22Rv1 (cell line): ENCODE measurements around the gene CCDC127.
"Not testable (repeated sequence)": the region's sequence is repeated elsewhere in the genome, so short reads cannot be mapped to it uniquely, and the experiment has no call there.

Experiments
- H3K27ac ChIP-seq: fragments of 450-650 bp; 2 replicates; pipeline ENCODE4 v1.5.1; 2017
- CTCF ChIP-seq: fragments of 450-650 bp; IDR thresholded peaks from 2 replicates; pipeline ENCODE4 v1.5.1; 2017; ENCODE audit warnings: mild to moderate bottlenecking
- ZFX ChIP-seq: fragments of 450-650 bp; IDR thresholded peaks from 2 replicates; pipeline ENCODE4 v1.6.1; 2017; ENCODE audit warnings: antibody characterized with exemption, borderline replicate concordance

The CCDC127 gene

GRCh38 chr5:199197-199949 lies 18.6 kb downstream of the CCDC127 start:
- TF ChIP-seq CTCF (no peak), ZFX (no peak)
- no peak overlapping the region for H3K27ac ChIP-seq

- H3K27ac ChIP-seq, result no peak overlapping the region
- TF ChIP-seq ZFX (no peak), CTCF (no peak)
Observed at GRCh38 chr5:198516-199196, 19.3 kb downstream of the CCDC127 start.

DNA sequence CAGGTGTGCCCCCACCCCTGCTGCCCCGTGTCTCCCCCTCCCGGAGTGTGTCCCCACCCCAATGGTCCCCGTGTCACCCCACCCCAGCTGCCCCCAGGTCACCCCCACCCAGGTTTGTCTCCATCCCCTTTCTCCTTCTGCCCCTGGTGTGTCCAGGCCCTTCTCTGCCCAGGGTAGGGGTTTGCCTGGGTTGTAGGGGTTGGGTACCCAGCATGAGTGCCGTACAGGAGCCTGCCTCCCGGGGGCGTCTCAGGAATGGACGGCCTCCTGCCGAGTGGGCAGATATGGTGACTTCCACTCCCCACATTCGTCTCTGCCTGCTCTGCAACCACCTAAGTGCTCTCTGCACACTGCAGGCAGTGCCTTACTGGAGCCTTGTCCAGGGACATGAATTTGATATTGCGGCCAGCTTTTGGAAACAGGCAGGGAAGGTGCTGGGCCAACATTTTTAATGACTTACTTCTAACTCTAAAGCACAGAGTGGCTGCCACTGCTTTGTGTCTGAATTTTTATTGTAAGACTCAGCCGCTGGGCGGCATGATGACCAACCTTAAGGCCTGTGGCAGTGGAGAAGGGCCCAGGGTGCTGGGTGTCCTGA lies 20.0 kb downstream of the CCDC127 start:
- no peak for TF ChIP-seq ZFX
- no peak for TF ChIP-seq CTCF
- no peak overlapping the region for H3K27ac ChIP-seq

- H3K27ac ChIP-seq, result not testable (repeated sequence)
Observed at GRCh38 chr5:197031-197430, 20.9 kb downstream of the CCDC127 start.

DNA sequence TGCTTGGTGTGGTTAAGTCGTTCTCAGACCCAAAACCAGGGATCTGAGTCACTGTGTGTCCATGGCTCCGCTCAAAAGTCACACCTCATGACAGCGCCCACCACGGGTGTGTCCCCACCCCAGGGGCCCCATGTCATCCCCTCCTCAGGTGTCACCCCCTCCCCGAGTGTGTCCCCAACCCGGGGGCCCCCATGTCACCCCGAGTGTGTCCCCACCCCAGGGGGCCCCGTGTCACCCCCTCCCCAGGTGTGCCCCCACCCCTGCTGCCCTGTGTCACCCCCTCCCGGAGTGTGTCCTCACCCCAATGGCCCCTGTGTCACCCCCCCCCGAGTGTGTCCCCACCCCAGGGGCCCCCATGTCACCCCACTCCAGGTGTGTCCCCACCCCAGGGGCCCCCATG lies 21.6 kb downstream of the CCDC127 start:
- no peak overlapping the region for H3K27ac ChIP-seq
- TF ChIP-seq CTCF (no peak), ZFX (no peak)

DNA sequence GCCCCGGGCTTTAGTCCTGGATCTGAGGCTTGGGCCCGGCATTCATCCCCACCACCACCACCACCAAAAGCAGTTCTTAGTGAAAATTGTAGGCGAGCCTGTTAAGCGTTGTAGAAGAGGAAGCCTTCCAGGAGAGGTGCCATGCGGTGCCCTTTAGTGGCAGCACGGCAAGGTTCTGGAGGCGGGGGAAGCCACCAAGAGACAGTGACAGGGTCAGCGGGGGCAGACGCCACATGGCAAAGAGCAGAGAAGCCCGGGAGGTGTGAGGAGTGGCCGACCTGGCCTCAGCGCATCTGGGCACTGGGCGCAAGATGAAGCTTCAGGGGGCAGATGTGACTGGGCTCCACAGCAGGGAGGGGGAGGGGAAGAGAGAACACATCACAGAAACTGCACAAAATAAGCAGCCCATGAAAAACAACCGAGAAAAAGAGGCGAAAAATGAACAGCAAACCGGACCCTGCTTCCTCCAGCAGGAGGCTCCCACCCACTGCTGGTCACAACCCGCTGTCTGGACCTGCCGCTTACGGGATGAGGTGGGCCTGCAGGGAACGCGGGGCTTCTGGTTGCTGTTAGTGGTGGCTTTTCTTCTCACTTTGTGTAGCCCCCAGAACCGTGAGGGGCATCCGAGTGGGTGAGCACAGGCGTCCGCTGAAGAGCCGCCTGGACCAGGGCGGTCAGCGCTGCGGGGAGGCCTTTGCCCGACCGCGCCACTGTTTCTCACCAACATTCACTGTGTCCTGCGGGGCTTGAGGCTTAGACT lies 22.4 kb downstream of the CCDC127 start:
- H3K27ac ChIP-seq, result no peak overlapping the region
- TF ChIP-seq CTCF (no peak), ZFX (no peak)

- no peak overlapping the region for H3K27ac ChIP-seq
- TF ChIP-seq CTCF, result no peak
- no peak for TF ChIP-seq ZFX
Observed at GRCh38 chr5:194603-195209, 23.2 kb downstream of the CCDC127 start.
